Esophagus muscularis mucosa (tissue), 4 donors: Measurements from ENCODE around the gene GALNT6. TPM values are rescaled to one million over a fixed set of nuclear protein-coding genes. Genes with fewer than 3 reads are reported as not detected.
A peak's percentile ranks its signal among the peaks of the same experiment; 100 is the strongest.

Experiments
- DNase-seq: peaks from one replicate; pipeline ENCODE4 v3.0.0-alpha.2; 2017; ENCODE audit errors: extremely low spot score
- H3K27ac ChIP-seq, 4 donors: fragments of 200-600 bp; sonication (generic); replicated peaks in 1 of 4; 1 replicate in 3 of 4; 2 replicates in 1 of 4; pipeline ENCODE4 v1.5.1; 2016 to 2019; ENCODE audit warnings: mild to moderate bottlenecking in 1 of 4
- H3K27me3 ChIP-seq, 4 donors: fragments of 200-600 bp; sonication (generic); one replicate each; pipeline versions ENCODE4 v1.5.1 to v1.6.0; 2016 to 2019
- H3K36me3 ChIP-seq, 4 donors: fragments of 200-600 bp; sonication (generic); one replicate each; pipeline ENCODE4 v1.5.1; 2016 to 2019
- H3K4me1 ChIP-seq, 4 donors: fragments of 200-600 bp; sonication (generic); one replicate each; pipeline ENCODE4 v1.5.1; 2016 to 2019
- H3K4me3 ChIP-seq, 4 donors: fragments of 200-600 bp; sonication (generic); 1 replicate in 2 of 4; 2 replicates in 2 of 4; pipeline ENCODE4 v1.5.1; 2016 to 2019; ENCODE audit warnings: mild to moderate bottlenecking in 4 of 4, moderate library complexity in 1 of 4
- H3K9me3 ChIP-seq, 4 donors: fragments of 200-600 bp; sonication (generic); 1 replicate in 3 of 4; 2 replicates in 1 of 4; pipeline ENCODE4 v1.5.1; 2016 to 2019
- CTCF ChIP-seq, 3 experiments: fragments of 200-600 bp in 2 of 3; fragments of 450-650 bp in 1 of 3; sonication (generic) in 2 of 3; IDR thresholded peaks; one replicate each; pipeline ENCODE4 v1.5.1; 2017 to 2019; ENCODE audit warnings: antibody characterized with exemption in 3 of 3, mild to moderate bottlenecking in 2 of 3, moderate library complexity in 1 of 3
- EP300 ChIP-seq: sonication (generic); formaldehyde crosslinking; IDR thresholded peaks from one replicate; pipeline ENCODE4 v1.6.1; 2017; ENCODE audit warnings: antibody characterized with exemption
- POLR2A ChIP-seq: fragments of 450-650 bp; IDR thresholded peaks from one replicate; pipeline ENCODE4 v1.6.1; 2017; ENCODE audit warnings: antibody characterized with exemption, moderate library complexity, mild to moderate bottlenecking, low read depth
- POLR2AphosphoS5 ChIP-seq, 2 donors: sonication (generic); formaldehyde crosslinking; IDR thresholded peaks; one replicate each; pipeline ENCODE4 v1.6.1; 2017; ENCODE audit warnings: antibody characterized with exemption in 2 of 2
- WGBS: methylation state at CpG from one replicate; pipeline ENCODE4 v1.1.5; 2018; 5-methylcytosine and 5-hydroxymethylcytosine counted together
- intact Hi-C: fragments of 100-400 bp; cut with DNase I; formaldehyde crosslinking; loops from one replicate; pipeline ENCODE4 v1.15.1; 2023
- total RNA-seq, 4 donors: library from RNA; depleted of rRNA; stranded (reverse); fragments of >200 nt; gene quantifications; one replicate each; pipeline versions ENCODE4 v1.1.0 to v1.2.1, GENCODE V29; 2016

The GALNT6 gene
- total RNA-seq, 4 donors from 2014 or later, result 1.4 to 5.8 (median 3.1) TPM

GRCh38 chr12:51351913-51352532 is 39.2 kb downstream of the GALNT6 start:
- intact Hi-C loops, result no loop called here
- no peaks in the 10 kb centered on the region for H3K36me3 ChIP-seq
- H3K27me3 ChIP-seq, result peaks cover 0 to 3% (median 0%) of the 10 kb centered on the region in 4 donors
- 65% methylated on average over 11 of the region's 11 CpGs for WGBS
- no peaks in the 10 kb centered on the region for H3K9me3 ChIP-seq
- H3K4me3 ChIP-seq, result no peak overlapping the region
- H3K27ac ChIP-seq, result no peak overlapping the region
- no peaks in the 10 kb centered on the region for H3K4me1 ChIP-seq
- TF ChIP-seq CTCF (IDR thresholded peaks at IDR 0.05), result peak; percentile 24 to 41 (median 26)
- no peak for TF ChIP-seq EP300
- no peak for DNase-seq

GRCh38 chr12:51349026-51349425 is 42.2 kb downstream of the GALNT6 start:
- TF ChIP-seq CTCF (IDR thresholded peaks at IDR 0.05), result no peak
- TF ChIP-seq EP300, result no peak
- TF ChIP-seq POLR2AphosphoS5 (IDR thresholded peaks at IDR 0.05), result no peak
- no peak for TF ChIP-seq POLR2A
- WGBS, result 87% methylated on average over 5 of the region's 5 CpGs
- H3K36me3 ChIP-seq, result no peaks in the 10 kb centered on the region
- H3K27me3 ChIP-seq, result no peaks in the 10 kb centered on the region
- DNase-seq, result no peak
- H3K4me1 ChIP-seq, result no peaks in the 10 kb centered on the region
- no peaks in the 10 kb centered on the region for H3K9me3 ChIP-seq
- H3K27ac ChIP-seq, result no peak overlapping the region
- intact Hi-C loops, result no loop called here
- no peak overlapping the region for H3K4me3 ChIP-seq

GRCh38 chr12:51348116-51348515 is 43.1 kb downstream of the GALNT6 start:
- no peaks in the 10 kb centered on the region for H3K27me3 ChIP-seq
- TF ChIP-seq POLR2AphosphoS5 (IDR thresholded peaks at IDR 0.05) (no peak), POLR2A (no peak), CTCF (IDR thresholded peaks at IDR 0.05) (no peak), EP300 (no peak)
- no peak for DNase-seq
- 95% methylated on average over 4 of the region's 4 CpGs for WGBS
- no peaks in the 10 kb centered on the region for H3K9me3 ChIP-seq
- no peaks in the 10 kb centered on the region for H3K36me3 ChIP-seq
- intact Hi-C loops, result no loop called here
- no peak overlapping the region for H3K4me3 ChIP-seq
- H3K27ac ChIP-seq, result no peak overlapping the region
- H3K4me1 ChIP-seq, result no peaks in the 10 kb centered on the region

- TF ChIP-seq POLR2AphosphoS5 (IDR thresholded peaks at IDR 0.05) (no peak), EP300 (no peak), POLR2A (no peak), CTCF (IDR thresholded peaks at IDR 0.05) (no peak)
- H3K36me3 ChIP-seq, result no peaks in the 10 kb centered on the region
- no peak for DNase-seq
- intact Hi-C loops, result no loop called here
- 75% methylated on average over 3 of the region's 3 CpGs for WGBS
- H3K27me3 ChIP-seq, result no peaks in the 10 kb centered on the region
- no peak within 1 kb of the TSS for H3K27ac ChIP-seq
- no peak within 1 kb of the TSS for H3K4me3 ChIP-seq
- H3K9me3 ChIP-seq, result no peaks in the 10 kb centered on the region
- H3K4me1 ChIP-seq, result peaks cover 0 to under 1% (median 0%) of the 10 kb centered on the region in 4 donors
Measured at GRCh38 chr12:51346581-51346980, 44.6 kb downstream of the GALNT6 start, which contains the start of gene CELA1. CELA1 (minus strand) TSS chr12:51346679; CDS start chr12:51346638, 41 bp downstream.

GRCh38 chr12:51345681-51346080 is 45.5 kb downstream of the GALNT6 start:
- no peaks in the 10 kb centered on the region for H3K36me3 ChIP-seq
- no peak overlapping the region for H3K4me3 ChIP-seq
- 66% methylated on average over 7 of the region's 7 CpGs for whole genome bisulfite sequencing
- peaks cover 5 to 8% (median 7%) of the 10 kb centered on the region in 4 donors for H3K4me1 ChIP-seq
- intact Hi-C loops, result no loop called here
- no peak for TF ChIP-seq EP300
- TF ChIP-seq POLR2AphosphoS5 (IDR thresholded peaks at IDR 0.05), result no peak
- no peak for TF ChIP-seq CTCF (IDR thresholded peaks at IDR 0.05)
- no peaks in the 10 kb centered on the region for H3K27me3 ChIP-seq
- no peak for DNase-seq
- H3K9me3 ChIP-seq, result no peaks in the 10 kb centered on the region
- H3K27ac ChIP-seq, result no peak overlapping the region
